ENCODE measurements around the gene PLXNA2.

Gene PLXNA2

DNA sequence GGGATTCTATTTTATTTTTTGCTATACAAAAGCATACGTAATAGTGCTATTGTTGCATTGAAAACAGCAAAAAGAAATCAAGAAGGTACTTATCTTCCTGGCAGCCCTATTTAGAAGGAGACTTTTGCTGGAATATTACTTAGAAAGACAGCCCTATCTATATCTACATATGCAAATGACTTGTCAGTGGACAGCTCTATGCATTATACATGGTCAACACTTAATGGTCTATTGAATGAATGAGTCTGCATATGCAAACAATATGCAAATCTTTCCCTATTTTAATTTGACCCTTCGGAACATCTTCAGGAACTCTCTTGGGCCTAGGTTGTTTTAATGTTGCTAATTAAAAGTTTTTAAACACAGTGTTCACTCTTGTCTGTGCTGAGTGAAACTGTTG, 110.8 kb downstream of the PLXNA2 start:
- no peaks in the 10 kb centered on the region for H3K36me3 ChIP-seq (replicated peaks; ENCODE audit: low read depth, low read length)
- H3K79me2 ChIP-seq (ENCODE audit: low read length), result no peaks in the 10 kb centered on the region
- no peaks in the 10 kb centered on the region for H3K9me3 ChIP-seq (ENCODE audit: insufficient read depth, low read length)
- TF ChIP-seq EZH2phosphoT487 (IDR thresholded peaks at IDR 0.05; ENCODE audit: low read depth), result no peak
- TF ChIP-seq, protein P1, sequence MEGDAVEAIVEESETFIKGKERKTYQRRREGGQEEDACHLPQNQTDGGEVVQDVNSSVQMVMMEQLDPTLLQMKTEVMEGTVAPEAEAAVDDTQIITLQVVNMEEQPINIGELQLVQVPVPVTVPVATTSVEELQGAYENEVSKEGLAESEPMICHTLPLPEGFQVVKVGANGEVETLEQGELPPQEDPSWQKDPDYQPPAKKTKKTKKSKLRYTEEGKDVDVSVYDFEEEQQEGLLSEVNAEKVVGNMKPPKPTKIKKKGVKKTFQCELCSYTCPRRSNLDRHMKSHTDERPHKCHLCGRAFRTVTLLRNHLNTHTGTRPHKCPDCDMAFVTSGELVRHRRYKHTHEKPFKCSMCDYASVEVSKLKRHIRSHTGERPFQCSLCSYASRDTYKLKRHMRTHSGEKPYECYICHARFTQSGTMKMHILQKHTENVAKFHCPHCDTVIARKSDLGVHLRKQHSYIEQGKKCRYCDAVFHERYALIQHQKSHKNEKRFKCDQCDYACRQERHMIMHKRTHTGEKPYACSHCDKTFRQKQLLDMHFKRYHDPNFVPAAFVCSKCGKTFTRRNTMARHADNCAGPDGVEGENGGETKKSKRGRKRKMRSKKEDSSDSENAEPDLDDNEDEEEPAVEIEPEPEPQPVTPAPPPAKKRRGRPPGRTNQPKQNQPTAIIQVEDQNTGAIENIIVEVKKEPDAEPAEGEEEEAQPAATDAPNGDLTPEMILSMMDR (IDR thresholded peaks at IDR 0.05; ENCODE audit: low read depth, low read length), result no peak
- peaks cover 15% of the 10 kb centered on the region for H3K4me1 ChIP-seq (ENCODE audit: low read length)
- H3K27ac ChIP-seq (ENCODE audit: low read length), result no peak overlapping the region
- no peaks in the 10 kb centered on the region for H4K20me1 ChIP-seq (ENCODE audit: insufficient read depth, low read length)
- no peak overlapping the region for H3K4me2 ChIP-seq (ENCODE audit: low read length)
- no peaks in the 10 kb centered on the region for H3K27me3 ChIP-seq (ENCODE audit: low read depth, low read length)
- no peak overlapping the region for H3K9ac ChIP-seq (ENCODE audit: low read length)
- H2AFZ ChIP-seq (ENCODE audit: low read depth, low read length), result no peak overlapping the region
- H3K4me3 ChIP-seq (ENCODE audit: low read length), result no peak overlapping the region

DNA sequence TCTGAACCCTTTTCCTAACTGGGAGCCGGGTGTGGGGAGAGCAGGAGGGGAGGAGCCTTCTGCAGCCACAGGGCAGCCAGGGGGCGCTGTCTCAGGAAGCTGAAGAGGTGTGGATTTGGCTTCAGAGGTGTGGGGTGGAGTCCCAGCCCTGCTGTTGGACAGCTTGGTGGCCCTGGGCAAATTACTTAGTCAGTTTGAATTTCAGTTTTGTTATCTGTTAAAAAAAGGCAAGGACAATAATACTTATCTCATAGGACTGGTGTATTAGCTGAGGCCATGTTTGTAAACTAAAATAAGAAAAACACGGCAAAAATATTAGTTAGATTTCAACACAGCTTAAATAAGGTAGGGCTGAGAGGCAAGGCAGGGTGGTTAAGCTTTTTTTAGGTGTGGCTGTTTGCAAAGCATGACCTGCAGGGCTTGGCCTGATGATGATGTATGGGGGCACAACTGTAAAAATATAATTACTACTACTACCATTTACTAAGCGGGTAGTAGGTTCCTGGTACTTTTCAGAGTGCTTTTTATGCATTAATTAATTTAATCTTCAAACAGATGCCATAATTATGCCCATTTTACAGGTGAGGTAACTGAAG, 111.8 kb downstream of the PLXNA2 start:
- peak overlapping the region; percentile 63 for H3K4me2 ChIP-seq (ENCODE audit: low read length)
- no peak overlapping the region for H3K27ac ChIP-seq (ENCODE audit: low read length)

DNA sequence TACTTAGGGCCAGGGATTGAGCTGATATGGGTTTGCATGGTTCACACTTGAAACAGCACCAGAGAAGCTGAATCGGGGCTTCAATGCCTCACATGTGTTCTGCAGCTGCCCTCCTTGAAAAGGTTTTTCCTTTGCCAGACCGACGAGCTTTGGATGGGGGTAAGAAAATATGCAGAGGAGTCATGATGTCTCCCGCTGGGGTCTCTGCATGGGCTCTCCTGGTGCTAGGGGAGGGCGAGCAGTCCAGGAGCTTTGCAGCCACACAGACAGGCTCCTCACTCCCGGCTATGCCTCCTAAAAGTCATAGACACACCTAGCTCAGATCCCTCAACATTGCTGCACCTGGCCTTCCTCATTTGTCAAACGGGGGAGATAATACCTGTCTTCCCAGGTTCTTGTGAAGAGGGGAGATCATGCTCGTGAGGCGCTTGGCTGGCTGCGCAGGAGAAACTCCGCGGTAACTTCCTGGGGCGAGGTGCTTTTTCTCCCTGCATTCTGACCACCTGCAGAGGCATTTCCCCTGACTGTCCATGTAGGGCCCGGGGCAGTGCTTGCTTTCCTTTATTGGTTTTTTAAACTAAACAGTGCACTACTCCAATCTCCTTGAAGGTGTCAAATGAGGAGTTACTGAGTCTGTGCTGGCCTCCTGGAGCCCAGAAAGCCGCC, 112.4 kb downstream of the PLXNA2 start:
- Histone ChIP-seq H2AFZ (ENCODE audit: low read depth, low read length) (peak overlapping the region; percentile 64), H3K4me2 (ENCODE audit: low read length) (peak overlapping the region; percentile 63), H3K4me3 (ENCODE audit: low read length) (no peak overlapping the region)

More for the DNA sequence above, 111.8 kb downstream of the PLXNA2 start:
- Histone ChIP-seq H3K27me3 (ENCODE audit: low read depth, low read length) (no peaks in the 10 kb centered on the region), H3K9me3 (ENCODE audit: insufficient read depth, low read length) (no peaks in the 10 kb centered on the region), H4K20me1 (ENCODE audit: insufficient read depth, low read length) (no peaks in the 10 kb centered on the region), H3K9ac (ENCODE audit: low read length) (peak overlapping the region; percentile 29), H2AFZ (ENCODE audit: low read depth, low read length) (peak overlapping the region; percentile 64), H3K4me3 (ENCODE audit: low read length) (peak overlapping the region; percentile 21), H3K4me1 (ENCODE audit: low read length) (peaks cover 15% of the 10 kb centered on the region), H3K79me2 (ENCODE audit: low read length) (no peaks in the 10 kb centered on the region), H3K36me3 (replicated peaks; ENCODE audit: low read depth, low read length) (no peaks in the 10 kb centered on the region)
- TF ChIP-seq EZH2phosphoT487 (IDR thresholded peaks at IDR 0.05; ENCODE audit: low read depth), result no peak
- TF ChIP-seq, protein P1 (IDR thresholded peaks at IDR 0.05; ENCODE audit: low read depth, low read length), result peak; percentile 99

DNA sequence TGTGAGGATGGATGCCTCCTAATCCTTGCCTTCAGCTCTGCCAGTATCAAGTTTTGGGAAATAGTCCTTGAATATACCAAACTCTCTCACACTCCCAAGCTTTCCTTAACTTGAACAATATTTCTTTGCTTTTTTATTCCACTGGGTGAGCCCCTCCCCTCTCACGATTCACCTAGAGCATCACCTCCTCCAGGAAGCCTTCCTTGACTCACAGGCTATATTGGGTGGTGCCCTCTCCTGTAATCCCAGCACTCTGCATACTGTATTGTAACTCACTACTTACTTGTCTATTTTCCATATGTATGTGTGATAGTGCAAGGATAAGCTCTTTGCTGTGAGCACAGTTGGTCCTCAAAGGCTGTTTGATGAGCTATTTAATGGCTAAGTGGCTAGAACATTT, 114.7 kb downstream of the PLXNA2 start:
- Histone ChIP-seq H2AFZ (ENCODE audit: low read depth, low read length) (no peak overlapping the region), H3K27me3 (ENCODE audit: low read depth, low read length) (no peaks in the 10 kb centered on the region), H3K36me3 (replicated peaks; ENCODE audit: low read depth, low read length) (no peaks in the 10 kb centered on the region), H3K4me2 (ENCODE audit: low read length) (no peak overlapping the region), H3K9ac (ENCODE audit: low read length) (no peak overlapping the region), H3K4me3 (ENCODE audit: low read length) (no peak overlapping the region), H4K20me1 (ENCODE audit: insufficient read depth, low read length) (no peaks in the 10 kb centered on the region), H3K79me2 (ENCODE audit: low read length) (no peaks in the 10 kb centered on the region), H3K4me1 (ENCODE audit: low read length) (peaks cover 15% of the 10 kb centered on the region), H3K27ac (ENCODE audit: low read length) (no peak overlapping the region), H3K9me3 (ENCODE audit: insufficient read depth, low read length) (no peaks in the 10 kb centered on the region)
- TF ChIP-seq EZH2phosphoT487 (IDR thresholded peaks at IDR 0.05; ENCODE audit: low read depth), result no peak
- TF ChIP-seq, protein P1 (IDR thresholded peaks at IDR 0.05; ENCODE audit: low read depth, low read length), result no peak

More for the DNA sequence above, 112.4 kb downstream of the PLXNA2 start:
- Histone ChIP-seq H4K20me1 (ENCODE audit: insufficient read depth, low read length) (no peaks in the 10 kb centered on the region), H3K79me2 (ENCODE audit: low read length) (no peaks in the 10 kb centered on the region), H3K9me3 (ENCODE audit: insufficient read depth, low read length) (no peaks in the 10 kb centered on the region), H3K4me1 (ENCODE audit: low read length) (peaks cover 15% of the 10 kb centered on the region), H3K27ac (ENCODE audit: low read length) (no peak overlapping the region), H3K9ac (ENCODE audit: low read length) (peak overlapping the region; percentile 16), H3K27me3 (ENCODE audit: low read depth, low read length) (no peaks in the 10 kb centered on the region), H3K36me3 (replicated peaks; ENCODE audit: low read depth, low read length) (no peaks in the 10 kb centered on the region)
- TF ChIP-seq EZH2phosphoT487 (IDR thresholded peaks at IDR 0.05; ENCODE audit: low read depth), result no peak
- TF ChIP-seq, protein P1 (IDR thresholded peaks at IDR 0.05; ENCODE audit: low read depth, low read length), result no peak
